COR-L47 (cell line): Measurements from ENCODE around the gene ADARB1.

ENCODE experiments used
- DNase-seq: peaks from one replicate; lab custom pipeline; 2025; lab: John Stamatoyannopoulos, UW

Gene ADARB1

DNA sequence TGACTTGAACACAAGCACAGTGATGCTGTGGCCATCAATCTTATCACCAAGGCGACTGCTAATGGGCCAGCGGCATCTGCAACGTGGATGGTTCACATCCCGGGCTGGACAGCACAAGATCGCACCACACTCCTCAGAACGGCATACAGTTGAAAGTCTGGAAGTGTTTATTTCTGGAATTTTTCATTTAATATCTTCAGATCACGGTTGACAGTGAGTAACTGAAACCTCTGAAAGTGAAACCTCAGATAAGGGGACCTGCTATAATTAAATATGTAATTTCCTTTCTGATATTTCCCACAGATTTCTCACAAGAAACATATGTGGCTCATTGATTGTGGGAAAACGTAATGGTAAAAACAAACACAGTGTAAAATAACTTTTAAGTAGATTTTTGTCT is 129.6 kb downstream of the ADARB1 start:
- no peak for DNase-seq

DNA sequence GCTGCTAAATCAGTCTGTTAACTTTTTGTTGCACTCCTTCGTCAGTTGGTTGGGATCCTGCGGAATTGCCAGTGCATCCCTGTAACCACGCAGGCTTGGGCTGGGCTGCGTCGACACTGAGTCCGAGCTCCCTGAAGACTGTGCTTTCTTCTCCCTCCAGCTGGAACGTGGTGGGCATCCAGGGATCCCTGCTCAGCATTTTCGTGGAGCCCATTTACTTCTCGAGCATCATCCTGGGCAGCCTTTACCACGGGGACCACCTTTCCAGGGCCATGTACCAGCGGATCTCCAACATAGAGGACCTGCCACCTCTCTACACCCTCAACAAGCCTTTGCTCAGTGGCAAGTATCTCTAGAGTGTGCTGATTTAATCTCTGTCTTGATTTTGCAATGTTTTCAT is 130.0 kb downstream of the ADARB1 start:
- DNase-seq, result no peak

DNA sequence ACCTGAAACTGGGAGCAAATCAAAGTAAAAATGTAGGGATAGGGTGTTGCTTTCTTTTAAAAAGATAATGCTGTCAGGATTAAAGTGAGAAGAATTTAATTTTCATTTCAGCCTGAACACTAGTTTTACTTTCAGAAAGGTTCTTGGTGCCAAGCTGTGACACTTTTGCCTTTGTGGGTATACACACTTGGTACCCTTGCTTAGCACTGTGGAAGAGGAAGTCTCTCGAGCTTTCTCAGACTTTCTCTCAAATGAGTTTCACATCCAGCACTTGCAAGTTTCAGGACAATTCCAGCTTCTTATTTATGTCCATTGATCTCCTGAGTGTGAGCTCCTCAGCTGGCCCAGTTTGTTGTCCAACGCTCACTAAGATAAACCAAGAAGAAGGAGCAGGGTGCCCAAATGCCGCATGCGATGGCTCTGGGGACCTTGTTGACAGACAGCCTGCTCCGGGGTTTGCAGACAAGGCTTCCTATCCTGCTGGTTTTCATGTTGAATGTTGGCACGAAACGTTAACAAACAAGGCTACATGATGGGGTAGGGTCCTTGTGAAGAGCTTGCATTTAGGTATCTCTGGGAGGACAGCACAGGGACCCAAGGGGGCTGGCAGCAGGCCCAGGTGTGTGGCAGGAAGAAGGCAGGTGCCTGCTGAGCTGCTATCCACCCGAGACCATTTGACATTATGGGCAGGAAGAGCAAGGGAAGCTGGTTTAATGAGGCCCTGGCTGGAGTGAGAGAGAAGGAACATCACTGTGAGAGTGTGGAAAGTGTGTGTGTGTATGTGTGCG is 133.7 kb downstream of the ADARB1 start:
- peak; percentile 66 for DNase-seq

DNA sequence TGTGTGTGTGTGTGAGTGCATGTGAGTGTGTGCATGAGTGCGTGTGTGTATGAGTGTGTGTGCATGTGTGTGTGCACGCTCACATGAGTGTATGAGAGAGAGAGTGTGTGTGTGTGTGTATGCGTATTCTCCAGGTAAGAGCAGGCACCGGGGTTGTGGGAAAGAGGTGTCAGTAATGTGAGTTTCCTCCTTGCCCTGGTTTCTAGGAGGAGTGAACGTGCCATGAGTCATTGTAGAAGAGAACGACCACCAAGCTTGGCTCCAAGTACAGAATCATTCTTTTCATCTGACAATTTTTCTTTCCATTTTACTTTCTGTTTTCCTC is 134.2 kb downstream of the ADARB1 start:
- DNase-seq, result no peak

DNA sequence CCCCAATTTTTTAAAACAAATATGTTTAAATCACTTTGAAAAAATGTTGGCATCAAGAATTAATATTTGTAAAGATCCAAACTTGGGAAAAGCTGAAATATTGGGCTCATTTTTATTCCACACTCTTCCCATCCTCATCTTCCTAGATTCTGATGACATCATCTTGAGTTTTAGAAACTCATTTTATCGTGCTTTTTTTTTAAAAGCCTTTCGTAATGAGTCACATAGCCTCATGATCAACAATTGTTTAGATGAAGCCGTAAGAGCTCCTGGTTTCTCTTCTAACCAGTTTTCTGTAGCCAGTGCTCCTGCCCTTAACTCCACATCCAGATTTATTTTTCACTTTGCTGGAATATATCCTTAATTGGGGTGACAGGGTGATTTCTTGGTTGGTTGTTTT is 134.7 kb downstream of the ADARB1 start:
- DNase-seq, result no peak

DNA sequence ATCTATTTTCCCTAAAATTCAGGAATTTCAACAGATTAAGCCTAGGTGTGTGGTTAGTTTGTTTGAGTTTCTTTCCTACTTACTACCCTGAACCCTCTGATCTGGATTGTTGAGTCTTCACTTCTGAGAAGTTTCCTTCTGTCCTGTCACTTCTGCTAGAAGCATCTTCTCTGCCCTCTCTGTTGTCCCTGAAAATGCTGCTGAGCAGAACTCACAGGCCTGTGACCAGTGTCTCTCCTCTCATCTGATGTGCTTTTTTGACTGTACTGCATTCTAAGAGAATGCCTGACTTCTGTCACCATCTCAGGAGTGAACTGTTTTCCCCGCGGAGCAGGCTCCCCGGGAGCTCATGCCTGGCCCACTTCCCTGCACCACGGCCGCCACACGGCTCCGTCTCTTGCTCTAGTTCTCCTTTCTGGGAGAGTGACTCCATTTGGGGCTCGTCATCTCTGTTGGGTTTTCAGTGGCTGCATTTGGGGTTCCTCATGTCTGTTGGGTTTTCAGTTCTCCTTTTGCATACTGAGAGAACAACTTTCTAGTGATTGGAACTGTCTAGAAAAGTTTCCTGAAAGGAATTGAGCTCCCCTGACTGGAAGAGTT is 135.4 kb downstream of the ADARB1 start:
- no peak for DNase-seq

DNA sequence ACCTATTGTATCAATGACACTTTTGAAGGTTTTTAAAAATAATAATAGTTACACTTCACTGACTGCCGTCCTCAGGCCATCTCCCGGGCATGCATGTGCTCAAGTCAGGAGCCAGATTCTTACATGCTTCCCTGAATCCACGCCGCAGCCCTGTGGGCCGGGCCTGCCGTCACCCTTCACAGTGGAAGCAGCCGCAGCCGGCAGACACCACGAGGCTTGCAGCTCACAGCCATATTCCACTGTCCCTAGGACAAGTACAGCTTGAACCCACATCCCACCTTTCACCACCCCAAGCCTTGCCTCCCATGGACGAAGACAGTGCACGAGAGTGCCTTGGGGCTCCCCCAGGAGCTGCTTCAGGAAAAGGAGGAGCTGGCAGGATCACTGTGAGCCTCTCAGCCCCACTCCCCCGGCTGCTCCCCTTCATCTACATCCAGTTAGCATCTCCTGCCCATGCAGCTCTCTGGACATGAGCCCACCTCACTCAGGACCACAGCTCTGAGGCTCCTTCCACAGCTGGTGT is 136.1 kb downstream of the ADARB1 start:
- DNase-seq, result no peak

DNA sequence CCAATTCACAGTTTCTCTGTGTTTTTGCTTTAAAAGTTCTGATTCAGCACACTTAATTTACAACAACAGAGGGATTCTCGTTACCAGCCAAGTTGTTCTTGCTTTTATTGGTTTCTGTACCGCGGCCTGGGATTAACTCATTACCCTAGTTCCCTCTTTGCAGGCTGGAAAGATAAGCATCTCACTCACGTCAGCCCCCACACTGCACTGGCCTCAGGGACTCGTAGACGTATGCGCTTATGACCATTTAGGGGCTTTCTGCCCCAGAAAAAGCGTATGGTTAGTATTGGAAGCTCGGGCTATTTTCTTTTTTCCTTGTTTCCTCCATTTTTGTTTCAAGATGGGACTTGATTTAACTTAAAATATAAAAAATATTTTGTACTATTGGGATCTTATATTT is 137.3 kb downstream of the ADARB1 start:
- no peak for DNase-seq

DNA sequence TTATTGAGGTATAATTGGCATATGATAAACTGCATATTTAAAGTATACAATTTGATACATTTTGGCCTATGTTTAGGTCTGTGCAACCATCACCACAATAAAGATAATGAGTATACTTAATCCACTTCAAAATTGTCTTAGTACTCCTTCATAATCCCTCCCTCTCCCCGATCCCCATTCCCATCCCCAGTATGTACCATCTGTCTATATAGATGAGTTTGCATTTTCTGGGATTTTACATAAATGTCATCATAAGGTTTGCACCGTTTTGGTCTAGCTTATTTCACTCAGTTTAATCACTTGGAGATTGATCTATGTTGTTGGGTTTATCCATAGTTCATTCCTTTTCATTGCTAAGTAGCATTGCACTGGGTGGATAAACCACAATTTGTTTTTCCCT is 139.0 kb downstream of the ADARB1 start:
- DNase-seq, result no peak

DNA sequence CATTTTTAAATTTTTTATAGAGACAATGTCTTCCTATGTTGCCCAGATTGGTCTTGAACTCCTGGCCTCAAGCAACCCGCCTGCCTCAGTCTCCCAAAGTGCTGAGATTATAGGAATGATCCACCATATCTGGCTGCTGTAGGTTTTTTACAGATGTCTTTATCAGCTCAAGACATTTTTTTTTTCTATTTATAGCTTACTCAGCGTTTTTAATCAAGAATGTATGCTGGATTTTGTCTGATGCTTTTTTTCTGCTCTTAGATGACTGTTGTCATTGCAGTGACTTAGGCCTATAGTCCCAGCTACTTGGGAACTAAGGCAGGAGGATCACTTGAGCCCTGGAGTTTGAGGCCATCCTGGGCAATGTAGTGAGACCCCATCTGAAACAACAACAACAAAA is 140.8 kb downstream of the ADARB1 start:
- DNase-seq, result no peak

DNA sequence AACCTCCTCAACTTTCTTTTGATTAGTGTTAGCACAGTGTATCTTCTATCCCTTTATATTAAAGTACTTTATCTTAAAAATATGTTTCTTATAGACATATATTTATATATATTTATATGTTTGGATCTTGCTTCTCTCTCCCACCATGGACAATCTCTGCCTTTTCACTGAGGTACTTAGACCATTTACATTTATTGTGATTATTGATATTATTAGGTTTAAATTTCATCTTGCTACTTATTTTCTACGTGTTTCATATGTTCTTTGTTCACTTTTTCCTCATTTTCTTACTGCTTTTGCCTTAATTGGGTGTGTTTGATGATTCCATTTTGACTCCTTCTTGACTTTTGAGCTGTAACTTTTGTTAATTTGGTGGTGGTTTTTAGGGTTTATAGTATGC is 142.6 kb downstream of the ADARB1 start:
- DNase-seq, result no peak

DNA sequence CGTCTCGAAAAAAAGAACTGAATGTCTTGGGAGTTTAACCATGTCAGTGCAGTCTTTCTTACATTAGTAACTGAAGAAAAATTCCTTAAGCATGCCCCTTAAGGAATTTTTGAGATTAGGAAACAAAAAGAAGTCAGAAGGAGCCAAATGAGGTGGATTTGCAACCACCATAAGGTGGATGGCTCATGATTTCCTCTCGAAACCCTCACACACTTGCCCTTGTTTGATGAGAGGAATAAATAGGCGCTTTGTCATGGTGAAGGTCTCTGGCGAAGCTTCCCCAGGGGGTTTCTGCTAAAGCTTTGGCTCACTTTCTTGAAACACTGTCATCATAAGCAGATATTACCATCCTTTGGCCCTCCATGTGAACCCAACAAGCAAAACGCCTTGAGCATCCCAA is 145.1 kb downstream of the ADARB1 start:
- no peak for DNase-seq

DNA sequence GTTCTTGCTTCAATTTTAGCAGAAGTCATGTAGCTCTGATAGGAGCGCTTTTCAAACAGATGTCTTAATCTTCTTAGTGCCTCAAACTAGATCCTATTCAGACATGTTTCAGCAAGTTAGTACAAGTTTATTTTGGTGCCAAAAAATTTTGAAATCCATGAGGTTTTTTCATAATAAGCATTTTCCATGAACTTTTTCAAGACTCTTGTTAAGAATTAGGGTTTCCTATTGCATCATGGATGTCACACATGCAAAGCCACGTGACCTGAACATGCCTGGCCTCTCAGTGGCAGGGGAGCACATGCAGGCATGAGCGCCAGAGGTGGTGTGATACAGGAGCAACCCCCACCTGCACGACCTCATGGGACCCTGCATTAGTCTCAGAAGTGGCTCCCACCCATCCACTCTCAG is 145.7 kb downstream of the ADARB1 start:
- no peak for DNase-seq

DNA sequence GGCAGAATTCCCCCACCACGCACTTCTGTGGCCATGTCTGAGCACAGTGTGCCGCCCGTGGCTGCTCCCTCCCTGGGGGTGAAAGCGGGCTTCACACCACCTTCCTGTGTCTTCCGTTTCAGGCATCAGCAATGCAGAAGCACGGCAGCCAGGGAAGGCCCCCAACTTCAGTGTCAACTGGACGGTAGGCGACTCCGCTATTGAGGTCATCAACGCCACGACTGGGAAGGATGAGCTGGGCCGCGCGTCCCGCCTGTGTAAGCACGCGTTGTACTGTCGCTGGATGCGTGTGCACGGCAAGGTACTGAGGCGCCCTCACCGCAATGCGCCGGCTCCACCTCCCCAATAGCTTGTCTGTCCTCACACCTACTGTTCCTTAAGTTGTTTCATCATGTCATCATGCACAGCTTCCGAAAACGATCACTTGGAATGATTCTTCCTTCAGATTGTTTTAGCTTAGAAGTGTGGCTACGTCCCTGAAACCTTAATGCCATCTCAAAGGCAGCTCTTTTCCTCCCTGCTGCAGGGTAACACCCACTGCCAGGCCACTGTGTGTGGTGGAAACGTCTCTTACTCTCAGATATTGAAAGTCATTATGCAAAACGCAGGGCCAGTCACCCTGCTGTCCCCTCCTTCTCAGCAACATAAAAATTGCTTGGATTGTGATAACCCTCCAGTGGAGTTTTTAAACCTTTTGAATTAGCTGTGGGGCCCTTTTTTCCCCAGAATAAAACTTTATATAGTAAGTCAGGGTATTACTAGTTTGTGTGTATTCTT is 146.5 kb downstream of the ADARB1 start:
- no peak for DNase-seq

DNA sequence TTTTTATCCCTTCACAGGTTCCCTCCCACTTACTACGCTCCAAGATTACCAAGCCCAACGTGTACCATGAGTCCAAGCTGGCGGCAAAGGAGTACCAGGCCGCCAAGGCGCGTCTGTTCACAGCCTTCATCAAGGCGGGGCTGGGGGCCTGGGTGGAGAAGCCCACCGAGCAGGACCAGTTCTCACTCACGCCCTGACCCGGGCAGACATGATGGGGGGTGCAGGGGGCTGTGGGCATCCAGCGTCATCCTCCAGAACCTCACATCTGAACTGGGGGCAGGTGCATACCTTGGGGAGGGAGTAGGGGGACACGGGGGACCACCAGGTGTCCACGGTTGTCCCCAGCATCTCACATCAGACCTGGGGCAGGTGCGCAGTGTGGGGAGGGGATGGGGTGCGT is 147.6 kb downstream of the ADARB1 start:
- DNase-seq, result no peak

DNA sequence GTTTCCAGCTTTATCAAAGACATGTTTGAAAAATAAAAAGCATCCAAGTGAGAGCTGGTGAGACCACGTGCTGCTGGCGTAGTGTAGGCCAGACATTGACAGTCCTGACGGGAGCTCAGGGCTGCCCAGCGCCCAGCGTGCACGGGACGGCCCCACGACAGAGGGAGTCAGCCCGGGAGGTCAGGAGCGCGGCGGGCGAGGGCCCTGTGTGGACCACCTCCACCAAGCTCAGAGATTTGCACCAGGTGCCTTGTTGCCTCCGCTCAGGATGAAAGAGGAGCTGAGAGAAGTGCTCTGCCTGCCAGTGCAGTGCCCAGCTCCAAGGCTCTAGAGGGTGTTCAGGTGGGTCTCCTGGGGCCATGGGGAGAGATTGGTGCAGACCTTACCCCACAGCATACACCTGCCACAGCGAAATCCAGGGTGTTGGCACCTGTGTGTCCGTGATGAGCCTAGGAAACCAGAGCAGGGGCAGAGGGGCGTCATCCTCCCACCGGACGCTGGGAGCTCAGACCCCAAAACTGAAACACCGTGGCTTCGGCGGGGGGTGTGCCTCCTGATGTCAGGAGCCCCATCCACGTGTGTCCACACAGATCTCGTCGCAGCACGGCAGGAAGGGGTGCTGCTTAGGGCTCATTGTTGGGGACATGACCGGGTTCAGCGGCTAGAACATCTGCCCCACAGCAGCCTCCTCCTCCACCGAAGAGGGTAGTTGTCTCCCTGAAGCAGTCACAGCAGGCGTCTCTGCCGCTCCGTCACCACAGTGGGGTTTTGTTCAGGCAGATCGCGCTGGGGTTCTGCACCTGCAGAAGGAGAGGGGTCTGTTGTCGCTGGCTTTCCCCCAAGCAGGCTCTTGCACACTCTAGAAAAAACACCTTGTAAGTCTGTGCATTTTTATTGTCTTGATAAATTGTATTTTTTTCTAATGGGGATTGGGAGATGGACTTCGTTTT is 149.1 kb downstream of the ADARB1 start:
- no peak for DNase-seq

DNA sequence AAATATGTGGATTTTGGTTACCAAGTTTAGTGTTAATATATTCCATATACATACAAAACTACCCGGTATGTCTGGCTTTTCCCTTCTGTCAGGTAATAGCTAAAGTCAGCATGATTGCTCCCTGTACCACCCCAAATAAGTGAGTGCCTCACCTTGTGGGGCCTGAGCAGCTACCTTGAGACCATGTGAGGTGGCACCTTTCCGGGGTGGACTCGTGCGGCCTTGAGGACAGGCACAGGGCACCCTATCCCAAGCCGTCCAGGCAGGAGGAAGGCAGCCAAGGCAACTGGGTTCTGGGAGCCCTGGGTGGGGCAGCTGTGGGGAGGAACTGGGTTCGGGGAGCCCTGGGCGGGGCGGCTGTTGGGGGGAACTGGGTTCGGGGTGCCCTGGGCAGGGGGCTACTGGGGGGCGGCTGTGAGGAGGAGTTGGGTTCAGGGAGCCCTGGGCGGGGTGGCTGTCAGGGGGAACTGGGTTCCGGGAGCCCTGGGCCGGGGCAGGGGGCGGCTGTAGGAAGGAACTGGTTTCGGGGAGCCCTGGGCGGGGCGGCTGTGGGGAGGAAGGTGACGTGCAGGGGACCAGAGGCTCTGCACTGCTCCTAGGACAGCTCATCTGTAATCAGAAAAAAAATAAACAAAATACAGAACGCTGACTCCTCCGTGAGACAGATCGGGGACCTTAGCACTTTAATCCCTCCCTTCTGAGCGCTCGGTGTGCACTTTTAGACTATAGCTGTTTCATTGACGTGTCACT is 150.0 kb downstream of the ADARB1 start:
- DNase-seq, result no peak

DNA sequence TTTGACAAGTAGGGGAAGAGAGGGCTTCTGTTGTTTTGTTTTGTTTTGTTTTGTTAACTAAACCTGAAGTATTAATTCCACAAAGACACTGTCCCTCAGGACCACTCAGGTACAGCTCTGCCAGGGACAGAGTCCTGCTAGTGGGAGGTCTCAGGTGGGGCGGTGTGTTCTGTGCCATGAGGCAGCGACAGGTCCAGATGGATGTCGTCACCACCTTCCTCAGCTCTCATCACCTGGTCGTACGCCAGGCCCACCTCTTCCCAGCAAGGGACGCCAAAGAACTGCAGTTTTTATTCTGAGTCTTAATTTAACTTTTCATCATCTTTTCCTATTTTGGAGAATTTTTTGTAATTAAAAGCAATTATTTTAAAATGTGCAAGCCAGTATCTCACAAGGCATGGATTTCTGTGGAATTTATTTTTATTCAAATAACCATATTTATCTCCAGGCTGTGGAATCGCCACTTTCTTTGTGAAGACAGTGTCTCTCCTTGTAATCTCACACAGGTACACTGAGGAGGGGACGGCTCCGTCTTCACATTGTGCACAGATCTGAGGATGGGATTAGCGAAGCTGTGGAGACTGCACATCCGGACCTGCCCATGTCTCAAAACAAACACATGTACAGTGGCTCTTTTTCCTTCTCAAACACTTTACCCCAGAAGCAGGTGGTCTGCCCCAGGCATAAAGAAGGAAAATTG is 150.8 kb downstream of the ADARB1 start:
- no peak for DNase-seq

DNA sequence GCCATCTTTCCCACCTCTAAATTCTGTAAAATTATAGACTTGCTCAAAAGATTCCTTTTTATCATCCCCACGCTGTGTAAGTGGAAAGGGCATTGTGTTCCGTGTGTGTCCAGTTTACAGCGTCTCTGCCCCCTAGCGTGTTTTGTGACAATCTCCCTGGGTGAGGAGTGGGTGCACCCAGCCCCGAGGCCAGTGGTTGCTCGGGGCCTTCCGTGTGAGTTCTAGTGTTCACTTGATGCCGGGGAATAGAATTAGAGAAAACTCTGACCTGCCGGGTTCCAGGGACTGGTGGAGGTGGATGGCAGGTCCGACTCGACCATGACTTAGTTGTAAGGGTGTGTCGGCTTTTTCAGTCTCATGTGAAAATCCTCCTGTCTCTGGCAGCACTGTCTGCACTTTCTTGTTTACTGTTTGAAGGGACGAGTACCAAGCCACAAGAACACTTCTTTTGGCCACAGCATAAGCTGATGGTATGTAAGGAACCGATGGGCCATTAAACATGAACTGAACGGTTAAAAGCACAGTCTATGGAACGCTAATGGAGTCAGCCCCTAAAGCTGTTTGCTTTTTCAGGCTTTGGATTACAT is 151.5 kb downstream of the ADARB1 start:
- no peak for DNase-seq
